Trophoblast cell (in vitro differentiated cells and primary cell): Measurements from ENCODE around the gene REN.

Experiments
- DNase-seq, 2 donors: peaks; one replicate each; pipeline ENCODE4 v3.0.0-alpha.2; 2016
- H2AFZ ChIP-seq: 2 replicates; pipeline ENCODE4 v1.6.1; 2013; ENCODE audit warnings: low read length, moderate library complexity, mild to moderate bottlenecking; ENCODE audit not compliant: insufficient read depth, poor library complexity
- H2AK5ac ChIP-seq: 2 replicates; pipeline ENCODE4 v1.6.1; 2013; ENCODE audit warnings: mild to moderate bottlenecking, low read length
- H2BK120ac ChIP-seq: 2 replicates; pipeline ENCODE4 v1.6.1; 2013; ENCODE audit warnings: low read length, mild to moderate bottlenecking, moderate library complexity; ENCODE audit not compliant: insufficient read depth, poor library complexity
- H2BK12ac ChIP-seq: 2 replicates; pipeline ENCODE4 v1.6.1; 2013; ENCODE audit warnings: mild to moderate bottlenecking, low read length, moderate library complexity
- H2BK5ac ChIP-seq: 2 replicates; pipeline ENCODE4 v1.6.1; 2013; ENCODE audit warnings: low read length, low read depth, moderate library complexity, mild to moderate bottlenecking; ENCODE audit not compliant: poor library complexity
- H3K14ac ChIP-seq: 2 replicates; pipeline ENCODE4 v1.6.1; 2013; ENCODE audit warnings: mild to moderate bottlenecking, low read length
- H3K18ac ChIP-seq: 2 replicates; pipeline ENCODE4 v1.6.1; 2013; ENCODE audit warnings: mild to moderate bottlenecking, low read length
- H3K23ac ChIP-seq: 2 replicates; pipeline ENCODE4 v1.6.1; 2013; ENCODE audit warnings: low read length
- H3K27ac ChIP-seq: 2 replicates; pipeline ENCODE4 v1.5.1; 2013; ENCODE audit warnings: low read depth, mild to moderate bottlenecking, inconsistent platforms, low read length, moderate library complexity
- H3K27me3 ChIP-seq: 2 replicates; pipeline ENCODE4 v1.6.1; 2013; ENCODE audit warnings: inconsistent platforms, mild to moderate bottlenecking, low read length, moderate library complexity; ENCODE audit not compliant: insufficient read depth
- H3K36me3 ChIP-seq, 2 experiments: 1 replicate in 1 of 2; 2 replicates in 1 of 2; pipeline ENCODE4 v1.6.1; 2013; ENCODE audit warnings: low read length in 2 of 2, mild to moderate bottlenecking in 2 of 2, moderate library complexity in 1 of 2; ENCODE audit not compliant: insufficient read depth in 2 of 2, control insufficient read depth in 1 of 2
- H3K4ac ChIP-seq: 2 replicates; pipeline ENCODE4 v1.6.1; 2013; ENCODE audit warnings: low read depth, mild to moderate bottlenecking, low read length, moderate library complexity
- H3K4me1 ChIP-seq, 2 experiments: 1 replicate in 1 of 2; 2 replicates in 1 of 2; pipeline ENCODE4 v1.6.1; 2013; ENCODE audit warnings: low read length in 2 of 2, mild to moderate bottlenecking in 2 of 2, moderate library complexity in 1 of 2; ENCODE audit not compliant: insufficient read depth in 2 of 2, control insufficient read depth in 1 of 2
- H3K4me2 ChIP-seq: 2 replicates; pipeline ENCODE4 v1.6.1; 2013; ENCODE audit warnings: inconsistent platforms, mild to moderate bottlenecking, low read length, moderate library complexity
- H3K4me3 ChIP-seq: 2 replicates; pipeline ENCODE4 v1.5.1; 2013; ENCODE audit warnings: mild to moderate bottlenecking, low read depth, low read length, inconsistent platforms
- H3K79me1 ChIP-seq: one replicate; pipeline ENCODE4 v1.6.1; 2013; ENCODE audit warnings: low read length
- H3K79me2 ChIP-seq: 2 replicates; pipeline ENCODE4 v1.6.1; 2013; ENCODE audit warnings: low read length, mild to moderate bottlenecking; ENCODE audit not compliant: control insufficient read depth, insufficient read depth, poor library complexity
- H3K9ac ChIP-seq: 2 replicates; pipeline ENCODE4 v1.6.1; 2013; ENCODE audit warnings: mild to moderate bottlenecking, low read length
- H3K9me3 ChIP-seq: 2 replicates; pipeline ENCODE4 v1.6.1; 2013; ENCODE audit warnings: low read depth, mild to moderate bottlenecking, control low read depth, inconsistent platforms, low read length; ENCODE audit not compliant: insufficient read depth
- H4K12ac ChIP-seq: 2 replicates; pipeline ENCODE4 v1.6.1; 2013; ENCODE audit warnings: low read depth, mild to moderate bottlenecking, low read length, moderate library complexity
- H4K8ac ChIP-seq: 2 replicates; pipeline ENCODE4 v1.6.1; 2013; ENCODE audit warnings: low read depth, mild to moderate bottlenecking, low read length, moderate library complexity
- H4K91ac ChIP-seq: one replicate; pipeline ENCODE4 v1.6.1; 2013; ENCODE audit warnings: low read depth, mild to moderate bottlenecking, low read length, moderate library complexity
- WGBS: extraction: QIAGEN DNeasy Blood & Tissue Kit; methylation state at CpG from one replicate; pipeline ENCODE4 v1.1.7; 2013; ENCODE audit warnings: missing lambda C conversion rate; ENCODE audit not compliant: insufficient read length, insufficient coverage; ENCODE audit errors: extremely low coverage; 5-methylcytosine and 5-hydroxymethylcytosine counted together

The REN gene

DNA sequence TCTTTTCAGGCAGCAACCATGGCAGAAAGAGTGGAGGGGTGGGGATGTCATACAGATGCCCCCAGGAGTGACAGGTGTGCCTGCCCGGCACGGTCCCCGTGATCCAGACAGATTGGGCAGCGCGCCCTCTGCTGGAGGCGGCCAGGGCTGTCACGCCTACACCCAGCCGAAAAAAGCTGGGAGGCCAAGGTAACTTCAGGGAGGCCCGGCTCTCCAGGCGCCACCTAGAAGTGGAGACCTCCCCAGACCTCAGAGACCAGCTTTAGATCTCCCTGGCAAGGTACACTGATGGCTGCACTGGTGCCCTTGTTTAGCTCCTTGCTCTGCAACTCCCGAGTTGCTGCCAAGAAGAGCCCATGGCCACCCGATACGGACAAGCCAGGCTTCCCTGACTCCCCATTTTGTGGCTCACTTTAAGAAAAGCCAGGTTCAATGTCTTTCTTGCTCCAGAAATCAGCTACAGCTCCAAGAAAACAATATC is 41.0 kb upstream of the REN start:
- no peak overlapping the region for H4K8ac ChIP-seq
- H3K79me2 ChIP-seq: peaks cover 2% of the 10 kb centered on the region
- H2BK12ac ChIP-seq: no peak overlapping the region
- H3K9me3 ChIP-seq: no peaks in the 10 kb centered on the region
- H3K36me3 ChIP-seq: no peaks in the 10 kb centered on the region
- no peak overlapping the region for H3K4ac ChIP-seq
- no peaks in the 10 kb centered on the region for H3K27me3 ChIP-seq
- no peak overlapping the region for H4K12ac ChIP-seq
- no peak overlapping the region for H3K14ac ChIP-seq
- peak; percentile 50 to 81 for DNase-seq
- no peak overlapping the region for H2AFZ ChIP-seq
- H2BK5ac ChIP-seq: no peak overlapping the region
- H3K79me1 ChIP-seq: no peaks in the 10 kb centered on the region
- H3K4me1 ChIP-seq: peaks cover 0 to 3% of the 10 kb centered on the region in 2 experiments
- no peak overlapping the region for H3K4me2 ChIP-seq
- no peak overlapping the region for H3K9ac ChIP-seq
- no peak overlapping the region for H3K18ac ChIP-seq
- no peak overlapping the region for H3K27ac ChIP-seq
- no peak overlapping the region for H3K4me3 ChIP-seq
- H3K23ac ChIP-seq: no peak overlapping the region
- H2AK5ac ChIP-seq: no peak overlapping the region
- no peak overlapping the region for H4K91ac ChIP-seq
- H2BK120ac ChIP-seq: no peak overlapping the region
- WGBS: no CpG with 5 or more reads among the region's 13 CpGs

DNA sequence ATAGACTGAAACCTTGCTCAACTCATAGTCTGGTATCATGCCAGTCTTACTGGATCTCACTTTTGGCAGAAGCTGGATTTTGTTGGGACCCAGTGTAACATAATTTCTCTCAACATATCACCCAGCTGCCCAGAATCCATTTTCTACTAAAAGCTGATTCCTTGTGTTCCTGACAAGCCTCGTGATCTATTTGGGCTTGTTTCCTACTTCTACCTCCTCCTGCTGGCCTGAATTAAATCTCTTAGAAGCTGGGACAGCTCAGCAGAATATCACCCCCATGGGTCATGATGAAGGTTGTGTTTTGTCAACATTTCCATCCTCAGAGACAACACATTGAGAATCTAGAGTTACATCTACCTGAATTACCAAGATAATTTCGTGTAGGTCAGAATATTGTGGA is 40.0 kb upstream of the REN start:
- Histone ChIP-seq H3K4me3 (no peak overlapping the region), H3K9ac (no peak overlapping the region), H3K27me3 (no peaks in the 10 kb centered on the region), H3K36me3 (no peaks in the 10 kb centered on the region), H2BK5ac (no peak overlapping the region), H2AK5ac (no peak overlapping the region), H3K79me2 (peaks cover under 1% of the 10 kb centered on the region), H4K91ac (no peak overlapping the region), H3K9me3 (no peaks in the 10 kb centered on the region), H3K23ac (no peak overlapping the region), H3K4me1 (peaks cover 0 to 3% of the 10 kb centered on the region in 2 experiments), H3K27ac (no peak overlapping the region), H3K79me1 (no peaks in the 10 kb centered on the region), H4K8ac (no peak overlapping the region), H3K14ac (no peak overlapping the region), H3K4ac (no peak overlapping the region), H3K18ac (no peak overlapping the region), H2BK12ac (no peak overlapping the region), H3K4me2 (no peak overlapping the region), H4K12ac (no peak overlapping the region), H2BK120ac (no peak overlapping the region), H2AFZ (no peak overlapping the region)
- peak in 1 of 2 donors; percentile 11 for DNase-seq
- WGBS: no CpG with 5 or more reads among the region's 2 CpGs

DNA sequence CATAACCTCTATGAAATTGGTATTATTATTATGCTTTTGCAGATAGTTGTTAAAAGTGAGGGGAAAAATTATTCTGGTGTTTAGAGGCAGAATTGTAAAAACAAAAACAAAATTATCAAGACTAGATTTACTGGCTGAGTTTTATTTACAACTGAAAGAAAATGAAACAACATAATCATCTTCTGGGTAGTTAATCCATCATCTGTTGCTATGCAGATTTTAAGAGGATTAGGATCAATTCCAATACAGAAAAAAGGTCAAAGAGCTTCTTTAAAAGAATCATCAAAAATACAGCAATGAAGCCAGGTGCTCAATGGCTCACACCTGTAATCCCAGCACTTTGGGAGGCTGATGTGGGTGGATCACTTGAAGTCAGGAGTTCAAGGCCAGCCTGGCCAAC is 39.3 kb upstream of the REN start:
- no peak overlapping the region for H3K27ac ChIP-seq
- H3K27me3 ChIP-seq: no peaks in the 10 kb centered on the region
- no peak overlapping the region for H3K4ac ChIP-seq
- no peak for DNase-seq
- peaks cover 0 to 3% of the 10 kb centered on the region in 2 experiments for H3K4me1 ChIP-seq
- H3K23ac ChIP-seq: no peak overlapping the region
- H3K9me3 ChIP-seq: no peaks in the 10 kb centered on the region
- H3K79me1 ChIP-seq: no peaks in the 10 kb centered on the region
- H2AFZ ChIP-seq: no peak overlapping the region
- no peak overlapping the region for H2BK5ac ChIP-seq
- H3K18ac ChIP-seq: no peak overlapping the region
- H4K8ac ChIP-seq: no peak overlapping the region
- no peak overlapping the region for H2AK5ac ChIP-seq
- H3K4me2 ChIP-seq: no peak overlapping the region
- no peak overlapping the region for H3K14ac ChIP-seq
- H4K91ac ChIP-seq: no peak overlapping the region
- no peak overlapping the region for H3K9ac ChIP-seq
- no peaks in the 10 kb centered on the region for H3K79me2 ChIP-seq
- no peak overlapping the region for H2BK120ac ChIP-seq
- H3K4me3 ChIP-seq: no peak overlapping the region
- H4K12ac ChIP-seq: no peak overlapping the region
- H3K36me3 ChIP-seq: no peaks in the 10 kb centered on the region
- H2BK12ac ChIP-seq: no peak overlapping the region

DNA sequence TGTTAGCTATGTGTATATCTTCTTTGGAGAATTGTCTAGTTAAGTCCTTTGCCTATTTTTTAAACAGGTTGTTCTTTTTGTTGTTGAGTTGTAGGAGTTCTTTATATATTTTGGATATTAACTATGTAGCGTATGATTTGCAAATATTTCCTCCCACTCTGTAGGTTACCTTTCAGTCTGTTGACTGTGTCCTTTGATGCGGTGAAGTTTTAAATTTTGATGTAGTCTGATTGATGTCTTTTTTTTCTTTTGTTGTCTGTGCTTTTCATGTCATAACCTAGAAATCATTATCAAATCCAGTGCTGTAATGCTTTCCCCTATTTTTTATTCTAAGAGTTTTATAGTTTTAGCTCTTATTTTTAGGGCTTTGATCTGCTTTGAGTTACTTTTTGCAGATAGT is 38.8 kb upstream of the REN start:
- H3K79me2 ChIP-seq: no peaks in the 10 kb centered on the region
- H2AK5ac ChIP-seq: no peak overlapping the region
- no peak overlapping the region for H3K4me2 ChIP-seq
- no peak overlapping the region for H4K12ac ChIP-seq
- H2BK120ac ChIP-seq: no peak overlapping the region
- no peak overlapping the region for H4K8ac ChIP-seq
- no peak overlapping the region for H3K4ac ChIP-seq
- H3K79me1 ChIP-seq: no peaks in the 10 kb centered on the region
- no peaks in the 10 kb centered on the region for H3K36me3 ChIP-seq
- no peak overlapping the region for H2BK5ac ChIP-seq
- H3K27me3 ChIP-seq: no peaks in the 10 kb centered on the region
- H3K14ac ChIP-seq: no peak overlapping the region
- no peak overlapping the region for H3K9ac ChIP-seq
- no peak overlapping the region for H3K18ac ChIP-seq
- no peak overlapping the region for H2BK12ac ChIP-seq
- H3K23ac ChIP-seq: no peak overlapping the region
- no peak for DNase-seq
- no peak overlapping the region for H4K91ac ChIP-seq
- no peaks in the 10 kb centered on the region for H3K9me3 ChIP-seq
- whole genome bisulfite sequencing: no CpG with 5 or more reads among the region's 2 CpGs
- no peak overlapping the region for H3K4me3 ChIP-seq
- H3K27ac ChIP-seq: no peak overlapping the region
- no peak overlapping the region for H2AFZ ChIP-seq
- peaks cover 0 to 3% of the 10 kb centered on the region in 2 experiments for H3K4me1 ChIP-seq
